ENCODE results near the gene NDC80.
"Not testable (repeated sequence)": the region's sequence is repeated elsewhere in the genome, so short reads cannot be mapped to it uniquely, and the experiment has no call there.

Gene NDC80

DNA sequence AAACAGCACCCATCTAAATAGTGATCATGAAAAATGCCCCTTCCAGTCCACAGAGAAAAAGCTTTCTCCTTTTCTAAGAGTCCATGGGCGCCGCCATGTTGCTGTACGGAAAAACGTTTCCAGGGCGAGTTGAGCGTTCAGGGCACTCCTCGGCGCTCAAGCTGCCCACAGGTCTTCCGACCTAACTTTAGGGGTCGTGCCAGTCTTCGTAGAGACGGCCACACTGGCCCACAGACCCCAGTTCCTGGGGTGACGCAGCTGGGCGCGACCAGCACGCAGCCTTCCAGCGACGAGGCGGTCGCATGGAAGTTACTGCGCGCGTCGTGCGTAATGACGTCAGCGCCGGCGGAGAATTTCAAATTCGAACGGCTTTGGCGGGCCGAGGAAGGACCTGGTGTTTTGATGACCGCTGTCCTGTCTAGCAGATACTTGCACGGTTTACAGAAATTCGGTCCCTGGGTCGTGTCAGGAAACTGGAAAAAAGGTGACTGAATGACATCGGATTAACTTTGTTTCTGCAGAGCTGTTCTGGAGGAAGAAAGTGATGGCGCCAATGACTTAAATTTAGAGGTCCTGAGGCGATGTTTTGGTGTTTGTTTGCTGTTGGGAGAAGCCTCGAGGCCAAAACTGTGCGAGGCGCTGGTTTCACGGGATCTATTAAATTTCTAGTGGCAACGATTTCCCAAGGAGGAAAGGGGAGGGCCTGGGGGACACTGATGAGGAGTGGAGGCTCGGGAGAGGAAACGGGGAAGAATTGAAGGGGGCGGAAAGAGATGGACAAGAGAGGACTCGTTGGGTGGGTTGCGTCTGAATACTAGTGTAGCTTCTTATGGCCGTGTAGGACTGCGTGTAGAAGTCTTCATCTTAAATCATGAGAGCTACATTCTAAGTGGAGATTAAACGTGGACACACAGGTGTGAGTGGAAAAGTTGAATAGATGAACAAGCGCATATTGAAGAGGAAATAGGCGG lies at the start of gene NDC80, which contains the start of gene METTL4:
TSS of gene NDC80 (plus strand) at position 358 of the 971 bp plus-strand sequence. CDS start 1,429 bp downstream, outside the sequence.
TSS of gene METTL4 (minus strand) at position 306 of the 971 bp plus-strand sequence. CDS start 4,289 bp downstream, outside the sequence.
- H3K36me3 ChIP-seq (ENCODE audit: low read depth) = peaks cover 52% of the 10 kb centered on the region
- peaks cover 22% of the 10 kb centered on the region for H3K4me1 ChIP-seq (ENCODE audit: insufficient read depth, poor library complexity, severe bottlenecking)
- H3K27ac ChIP-seq (ENCODE audit: poor library complexity, severe bottlenecking) = peak within 1 kb of the TSS; percentile 73
- no peaks in the 10 kb centered on the region for H3K27me3 ChIP-seq (ENCODE audit: insufficient read depth, poor library complexity, severe bottlenecking)
- H3K4me3 ChIP-seq (ENCODE audit: severe bottlenecking) = peak within 1 kb of the TSS; percentile 78
- TF ChIP-seq, protein P1, sequence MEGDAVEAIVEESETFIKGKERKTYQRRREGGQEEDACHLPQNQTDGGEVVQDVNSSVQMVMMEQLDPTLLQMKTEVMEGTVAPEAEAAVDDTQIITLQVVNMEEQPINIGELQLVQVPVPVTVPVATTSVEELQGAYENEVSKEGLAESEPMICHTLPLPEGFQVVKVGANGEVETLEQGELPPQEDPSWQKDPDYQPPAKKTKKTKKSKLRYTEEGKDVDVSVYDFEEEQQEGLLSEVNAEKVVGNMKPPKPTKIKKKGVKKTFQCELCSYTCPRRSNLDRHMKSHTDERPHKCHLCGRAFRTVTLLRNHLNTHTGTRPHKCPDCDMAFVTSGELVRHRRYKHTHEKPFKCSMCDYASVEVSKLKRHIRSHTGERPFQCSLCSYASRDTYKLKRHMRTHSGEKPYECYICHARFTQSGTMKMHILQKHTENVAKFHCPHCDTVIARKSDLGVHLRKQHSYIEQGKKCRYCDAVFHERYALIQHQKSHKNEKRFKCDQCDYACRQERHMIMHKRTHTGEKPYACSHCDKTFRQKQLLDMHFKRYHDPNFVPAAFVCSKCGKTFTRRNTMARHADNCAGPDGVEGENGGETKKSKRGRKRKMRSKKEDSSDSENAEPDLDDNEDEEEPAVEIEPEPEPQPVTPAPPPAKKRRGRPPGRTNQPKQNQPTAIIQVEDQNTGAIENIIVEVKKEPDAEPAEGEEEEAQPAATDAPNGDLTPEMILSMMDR (IDR thresholded peaks at IDR 0.05; ENCODE audit: poor library complexity, severe bottlenecking) = no peak
- no peaks in the 10 kb centered on the region for H3K9me3 ChIP-seq (ENCODE audit: severe bottlenecking)
- DNase-seq (ENCODE audit: low spot score) (peak; percentile 75), ATAC-seq (ENCODE audit: low read depth) (peak; percentile 71)

DNA sequence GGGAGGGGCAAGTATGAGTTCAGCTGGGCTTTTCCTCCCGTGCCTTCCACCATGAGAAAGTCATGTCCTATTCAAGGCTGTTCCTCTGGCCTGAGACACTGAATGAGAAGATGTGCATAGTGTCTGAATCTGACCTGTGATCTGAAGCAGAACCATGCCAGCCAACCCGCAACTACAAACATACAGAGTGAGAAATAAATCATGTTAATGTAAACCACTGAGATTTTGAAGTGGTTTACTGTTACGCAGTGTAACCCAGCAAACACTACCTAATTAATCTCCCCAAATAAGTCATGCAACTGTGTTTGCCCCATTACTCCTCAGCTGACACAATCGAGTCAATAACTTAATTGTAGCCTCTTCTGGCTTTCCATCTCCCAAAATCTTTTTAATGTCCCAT lies 49.2 kb upstream of the NDC80 start:
- DNase-seq (ENCODE audit: low spot score) (no peak), ATAC-seq (ENCODE audit: low read depth) (no peak)

DNA sequence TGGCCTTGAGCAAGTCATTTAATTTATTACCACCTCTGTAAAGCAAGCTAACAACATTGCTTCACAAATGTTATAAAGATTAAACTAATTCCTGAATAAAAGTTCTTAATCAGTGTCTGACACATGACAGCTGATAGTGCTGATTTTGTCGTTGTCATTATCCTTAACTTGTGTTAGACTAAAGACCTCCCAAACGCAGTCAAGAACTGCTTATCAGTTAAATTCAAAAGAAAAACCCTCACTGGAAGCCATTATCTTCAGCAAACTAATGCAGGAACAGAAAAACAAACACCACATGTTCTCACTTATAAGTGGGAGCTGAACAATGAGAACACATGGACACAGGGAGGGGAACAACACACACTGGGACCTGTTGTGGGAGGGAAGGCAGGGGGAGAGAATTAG lies 46.6 kb upstream of the NDC80 start:
- H3K4me3 ChIP-seq (ENCODE audit: severe bottlenecking); H3K9me3 ChIP-seq (ENCODE audit: severe bottlenecking); H3K27me3 ChIP-seq (ENCODE audit: insufficient read depth, poor library complexity, severe bottlenecking); H3K36me3 ChIP-seq (ENCODE audit: low read depth); DNase-seq (ENCODE audit: low spot score); H3K27ac ChIP-seq (ENCODE audit: poor library complexity, severe bottlenecking); ATAC-seq (ENCODE audit: low read depth); H3K4me1 ChIP-seq (ENCODE audit: insufficient read depth, poor library complexity, severe bottlenecking): not testable (repeated sequence)

More for the DNA sequence above, 49.2 kb upstream of the NDC80 start:
- no peak overlapping the region for H3K4me3 ChIP-seq (ENCODE audit: severe bottlenecking)
- TF ChIP-seq, protein P1 (IDR thresholded peaks at IDR 0.05; ENCODE audit: poor library complexity, severe bottlenecking) = no peak
- H3K27me3 ChIP-seq (ENCODE audit: insufficient read depth, poor library complexity, severe bottlenecking) = no peaks in the 10 kb centered on the region
- H3K27ac ChIP-seq (ENCODE audit: poor library complexity, severe bottlenecking) = no peak overlapping the region
- no peaks in the 10 kb centered on the region for H3K9me3 ChIP-seq (ENCODE audit: severe bottlenecking)
- H3K4me1 ChIP-seq (ENCODE audit: insufficient read depth, poor library complexity, severe bottlenecking) = no peaks in the 10 kb centered on the region
- H3K36me3 ChIP-seq (ENCODE audit: low read depth) = no peaks in the 10 kb centered on the region

DNA sequence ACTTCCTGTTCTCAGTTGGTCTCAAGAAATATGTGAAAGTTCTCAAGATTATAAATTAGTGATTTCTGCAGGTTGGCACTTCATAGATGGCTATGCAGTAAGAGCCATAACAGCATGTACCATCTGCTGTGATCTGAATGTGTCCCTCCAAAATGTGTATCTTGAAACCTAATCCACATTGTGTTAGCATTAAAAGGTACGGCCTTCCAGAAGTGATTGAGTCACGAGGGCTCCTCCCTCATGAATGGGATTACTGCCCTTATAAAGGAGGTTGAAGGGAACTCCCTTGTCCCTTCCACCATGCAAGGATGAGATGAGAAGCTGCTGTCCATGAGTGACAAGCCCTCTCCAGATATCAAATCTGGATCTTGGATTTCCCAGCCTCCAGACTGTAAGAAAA lies 45.0 kb upstream of the NDC80 start:
- no peaks in the 10 kb centered on the region for H3K27me3 ChIP-seq (ENCODE audit: insufficient read depth, poor library complexity, severe bottlenecking)
- no peaks in the 10 kb centered on the region for H3K9me3 ChIP-seq (ENCODE audit: severe bottlenecking)
- DNase-seq (ENCODE audit: low spot score) (no peak), ATAC-seq (ENCODE audit: low read depth) (no peak)
- no peak overlapping the region for H3K4me3 ChIP-seq (ENCODE audit: severe bottlenecking)
- TF ChIP-seq, protein P1 (IDR thresholded peaks at IDR 0.05; ENCODE audit: poor library complexity, severe bottlenecking) = no peak
- H3K27ac ChIP-seq (ENCODE audit: poor library complexity, severe bottlenecking) = no peak overlapping the region
- H3K4me1 ChIP-seq (ENCODE audit: insufficient read depth, poor library complexity, severe bottlenecking) = peaks cover 7% of the 10 kb centered on the region
- H3K36me3 ChIP-seq (ENCODE audit: low read depth) = no peaks in the 10 kb centered on the region

DNA sequence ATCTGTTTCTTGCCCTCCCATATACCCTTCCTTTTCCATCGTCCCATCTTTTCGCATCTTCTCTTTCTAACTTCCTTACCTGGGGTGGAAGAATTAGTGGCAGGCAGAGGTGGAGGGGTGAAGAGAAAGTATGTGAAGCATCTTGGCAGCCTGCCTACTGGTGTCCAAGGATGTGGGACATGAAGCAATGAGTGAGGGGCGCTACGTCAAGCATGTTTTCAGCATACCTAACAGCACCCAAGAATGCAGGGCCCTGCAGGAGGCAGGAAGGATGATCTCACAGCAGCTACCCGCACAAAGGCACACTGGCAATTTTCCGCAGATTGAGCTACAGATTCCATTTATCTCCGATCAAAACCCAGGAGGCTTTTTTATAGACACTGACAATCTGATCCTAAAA lies 42.2 kb upstream of the NDC80 start:
- peak; percentile 68 for DNase-seq (ENCODE audit: low spot score)
- TF ChIP-seq, protein P1 (IDR thresholded peaks at IDR 0.05; ENCODE audit: poor library complexity, severe bottlenecking) = no peak
- peak; percentile 69 for ATAC-seq (ENCODE audit: low read depth)
- Histone ChIP-seq H3K36me3 (ENCODE audit: low read depth) (no peaks in the 10 kb centered on the region; the same call in 1 of the 2 replicates), H3K27ac (ENCODE audit: poor library complexity, severe bottlenecking) (peak overlapping the region; percentile 8), H3K27me3 (ENCODE audit: insufficient read depth, poor library complexity, severe bottlenecking) (no peaks in the 10 kb centered on the region), H3K9me3 (ENCODE audit: severe bottlenecking) (no peaks in the 10 kb centered on the region), H3K4me1 (ENCODE audit: insufficient read depth, poor library complexity, severe bottlenecking) (peaks cover 7% of the 10 kb centered on the region), H3K4me3 (ENCODE audit: severe bottlenecking) (no peak overlapping the region)
